GM21576 (cell line): ENCODE data around the gene HOXA5.

ENCODE experiments used
- ATAC-seq: cut with Tn5 transposase; IDR thresholded peaks from one replicate; pipeline ENCODE4 v1.9.1; 2021; ENCODE audit warnings: mild to moderate bottlenecking, moderate library complexity; ENCODE audit not compliant: unreplicated experiment

The HOXA5 gene

DNA sequence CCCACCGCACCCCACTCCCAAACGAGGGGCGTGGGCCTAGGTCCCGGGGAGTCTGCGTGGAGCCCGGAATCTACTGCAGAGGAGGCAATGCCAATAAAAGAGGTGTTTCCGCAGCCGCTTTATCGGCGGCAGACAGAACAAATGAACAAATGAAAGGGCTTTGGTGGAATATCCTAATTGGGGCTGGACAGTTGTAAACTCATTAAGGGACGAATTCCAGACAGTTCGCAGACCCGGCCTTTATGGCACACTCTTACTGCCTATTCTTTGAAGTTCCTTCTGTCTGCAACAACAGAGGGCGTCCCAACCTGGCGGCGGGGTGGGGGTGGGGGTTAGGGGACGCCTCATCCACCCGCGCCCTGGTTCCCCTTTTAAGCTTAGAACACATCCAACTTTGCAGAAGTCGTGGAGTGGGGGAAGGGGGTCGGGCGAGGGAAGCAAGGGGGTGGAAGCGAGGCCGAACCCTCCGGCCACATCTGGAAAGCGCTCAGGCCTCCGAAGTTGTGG is 17.8 kb upstream of the HOXA5 start:
- no peak for ATAC-seq

GRCh38 chr7:27160546-27161213 is 17.2 kb upstream of the HOXA5 start:
- ATAC-seq: no peak

- no peak for ATAC-seq
Observed at GRCh38 chr7:27160145-27160545, 16.7 kb upstream of the HOXA5 start.

GRCh38 chr7:27159266-27160144 is 16.0 kb upstream of the HOXA5 start:
- ATAC-seq: no peak

DNA sequence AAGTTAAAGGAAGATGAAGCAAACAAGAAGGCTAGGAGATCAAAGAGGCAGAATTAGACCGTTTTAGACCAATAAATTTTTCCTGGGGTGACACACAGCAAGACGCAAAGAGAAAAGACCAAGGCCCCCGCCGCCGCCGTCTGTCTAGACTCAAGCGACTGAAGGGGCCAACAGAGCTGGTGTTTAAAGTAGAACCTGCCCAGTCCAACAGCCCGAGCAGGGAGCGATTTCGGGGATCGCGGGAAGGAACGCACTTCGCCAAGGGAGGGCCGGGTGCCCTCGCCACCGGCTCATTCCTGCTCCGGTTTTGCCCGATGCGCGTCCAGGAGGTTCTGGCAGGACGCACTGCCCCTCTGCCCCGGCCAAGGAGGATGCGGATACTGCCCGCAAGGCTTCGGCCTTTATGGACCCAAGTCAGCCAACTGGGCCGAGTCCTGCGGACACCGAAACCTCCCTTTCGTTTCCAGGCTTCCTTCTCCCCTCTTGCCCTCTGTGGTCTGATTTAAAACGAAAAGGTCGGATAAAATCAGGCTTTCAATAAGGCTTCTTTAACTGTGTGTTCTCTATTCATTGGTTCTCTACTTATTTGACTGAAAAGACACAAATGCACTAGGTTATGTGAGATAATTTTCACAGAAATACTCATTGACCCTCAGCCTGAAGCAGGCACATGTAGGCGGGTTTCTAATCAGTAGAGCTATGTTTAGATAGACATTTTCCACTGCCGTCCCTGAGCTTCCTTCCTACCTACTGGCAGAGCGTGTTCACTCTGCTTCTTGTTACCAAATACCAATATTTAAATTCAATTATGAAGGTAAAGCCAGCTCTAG is 15.2 kb upstream of the HOXA5 start:
- no peak for ATAC-seq

- no peak for ATAC-seq
Observed at GRCh38 chr7:27157702-27158431, 14.4 kb upstream of the HOXA5 start.

DNA sequence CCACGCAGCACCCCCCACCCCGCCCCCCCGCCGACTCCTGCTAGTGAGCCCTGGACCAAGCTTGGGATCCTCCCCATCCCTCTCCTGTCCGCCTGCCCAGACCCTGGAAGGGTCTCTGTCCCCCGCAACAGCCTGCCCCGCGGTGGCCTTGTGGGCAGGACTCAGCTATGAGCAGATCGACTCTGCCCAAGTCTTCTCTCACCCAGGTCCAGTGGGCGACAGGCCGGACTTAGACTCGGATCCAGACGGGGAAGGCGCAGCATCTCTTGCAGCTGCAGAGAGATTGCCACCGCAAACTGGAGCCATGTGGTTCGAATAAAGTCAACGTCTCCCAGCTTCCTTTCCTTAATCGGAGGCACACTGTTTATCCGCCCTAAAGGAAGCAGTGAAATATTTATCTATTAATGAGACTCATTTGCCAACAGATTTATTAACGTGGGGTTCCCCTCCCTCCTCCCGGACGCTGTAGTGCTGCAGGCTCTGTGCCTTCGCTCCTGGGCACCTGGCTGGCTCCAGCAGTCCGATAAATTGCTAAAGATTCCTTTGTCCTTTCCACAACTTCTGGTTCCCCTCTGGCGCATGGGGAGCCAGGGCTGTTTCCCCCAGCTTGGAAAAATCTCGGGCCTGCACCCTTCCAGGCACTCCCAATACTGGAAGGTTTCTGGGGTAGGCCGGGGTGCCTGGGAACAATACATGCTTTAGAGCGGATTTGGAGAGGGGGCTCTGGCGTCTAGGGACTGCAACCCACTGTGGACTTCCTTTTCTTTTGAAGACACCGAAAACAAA is 13.6 kb upstream of the HOXA5 start:
- ATAC-seq: no peak

DNA sequence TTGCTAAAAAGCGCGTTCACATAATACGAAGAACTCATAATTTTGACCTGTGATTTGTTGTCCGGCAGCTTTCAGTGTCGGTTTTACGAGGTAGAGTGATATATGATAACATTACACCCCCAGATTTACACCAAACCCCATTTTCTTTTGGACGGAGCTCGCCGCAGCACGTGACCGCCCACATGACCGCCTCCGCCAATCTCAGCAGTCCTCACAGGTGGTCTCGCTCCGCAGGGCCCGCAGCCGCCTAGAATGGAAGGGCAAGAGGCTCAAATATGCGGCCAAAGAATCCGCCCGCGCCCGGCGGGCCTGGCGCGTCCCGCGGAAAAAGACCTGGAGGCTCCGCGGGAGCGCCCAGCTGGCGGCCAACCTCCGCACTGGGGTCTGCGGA is 13.0 kb upstream of the HOXA5 start, which contains the start of gene HOXA7:
Gene HOXA7, minus strand, starts transcription at position 168 of the 391 bp plus-strand sequence. Its CDS starts 130 bp downstream, at position 38.
- ATAC-seq: no peak

DNA sequence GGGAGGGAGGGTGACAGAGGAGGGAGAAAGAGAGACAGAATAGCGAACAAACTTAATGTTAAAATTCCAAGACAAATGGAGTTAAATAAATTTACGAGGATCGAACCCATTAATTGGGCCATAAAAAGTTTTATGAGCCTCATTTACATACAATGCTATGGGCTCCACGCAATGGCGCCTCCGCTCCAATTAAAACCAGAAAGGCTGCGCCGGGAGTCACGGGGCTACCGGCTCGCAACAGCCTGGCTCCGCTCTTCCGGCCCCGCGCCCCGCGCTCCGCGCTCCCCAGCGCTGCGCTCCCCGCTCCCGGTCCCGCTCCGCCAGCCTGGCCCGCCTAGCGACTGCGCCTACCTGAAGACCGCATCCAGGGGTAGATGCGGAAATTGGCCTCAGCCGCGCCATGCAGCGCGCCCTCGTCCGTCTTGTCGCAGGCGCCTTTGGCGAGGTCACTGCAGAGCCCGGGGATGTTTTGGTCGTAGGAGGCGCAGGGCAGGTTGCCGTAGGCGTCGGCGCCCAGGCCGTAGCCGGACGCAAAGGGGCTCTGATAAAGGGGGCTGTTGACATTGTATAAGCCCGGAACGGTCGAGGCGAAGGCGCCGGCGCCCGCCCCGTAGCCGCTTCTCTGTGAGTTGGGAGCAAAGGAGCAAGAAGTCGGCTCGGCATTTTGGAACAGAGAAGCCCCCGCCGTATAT is 12.5 kb upstream of the HOXA5 start:
- ATAC-seq: no peak

- ATAC-seq: no peak
Observed at GRCh38 chr7:27154901-27155815, 11.7 kb upstream of the HOXA5 start.

DNA sequence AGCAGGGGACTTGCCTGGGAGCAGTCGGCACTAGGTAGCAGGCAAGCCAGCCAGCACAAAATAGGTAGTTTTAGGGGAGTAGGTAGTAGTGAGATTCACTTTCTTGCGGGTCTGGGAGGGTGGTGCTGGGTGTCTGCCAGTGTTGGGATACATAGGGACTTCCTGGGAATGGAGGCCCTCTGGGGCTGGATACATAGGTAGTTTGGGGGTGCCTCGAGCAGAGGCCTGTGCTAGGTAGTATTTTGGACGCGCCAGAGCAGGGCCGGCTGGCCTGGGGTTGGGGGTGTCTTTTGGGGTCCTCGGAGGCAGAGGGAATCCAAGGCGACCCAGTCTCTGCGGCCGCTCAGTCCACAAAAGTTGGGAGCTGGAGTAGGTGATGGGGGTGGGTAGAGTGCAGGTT is 10.9 kb upstream of the HOXA5 start:
- ATAC-seq: no peak

GRCh38 chr7:27153526-27153925 is 10.0 kb upstream of the HOXA5 start:
- no peak for ATAC-seq

DNA sequence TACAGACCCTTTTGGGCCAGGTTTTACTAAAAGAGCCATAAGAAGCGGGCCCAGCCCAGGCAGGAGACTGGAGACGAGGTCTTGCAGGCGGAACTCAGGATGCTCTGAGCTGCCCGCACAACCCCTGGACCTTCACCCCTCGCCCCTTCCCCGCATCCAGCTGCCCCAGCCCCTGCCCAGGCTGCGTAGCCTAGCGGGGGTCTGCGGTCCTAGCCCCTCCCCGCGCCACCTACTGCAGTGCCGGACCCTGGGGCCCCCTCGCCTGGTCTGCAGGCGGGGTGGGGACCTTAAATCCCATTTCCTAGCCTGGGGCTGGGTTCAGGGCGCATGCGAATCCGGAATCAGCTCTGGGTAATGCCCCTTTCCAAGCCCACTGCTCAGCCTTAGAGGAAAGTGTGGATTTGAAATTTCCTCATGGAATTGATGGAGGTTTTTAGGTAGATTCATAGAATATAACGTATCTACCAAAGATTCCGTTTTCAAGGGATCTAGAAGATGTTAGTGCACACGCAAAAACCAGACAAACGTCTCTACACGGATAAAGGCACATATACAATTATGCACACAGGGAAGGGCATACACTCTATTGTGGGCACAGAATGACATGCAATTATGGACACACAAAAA is 9.4 kb upstream of the HOXA5 start:
- ATAC-seq: no peak

DNA sequence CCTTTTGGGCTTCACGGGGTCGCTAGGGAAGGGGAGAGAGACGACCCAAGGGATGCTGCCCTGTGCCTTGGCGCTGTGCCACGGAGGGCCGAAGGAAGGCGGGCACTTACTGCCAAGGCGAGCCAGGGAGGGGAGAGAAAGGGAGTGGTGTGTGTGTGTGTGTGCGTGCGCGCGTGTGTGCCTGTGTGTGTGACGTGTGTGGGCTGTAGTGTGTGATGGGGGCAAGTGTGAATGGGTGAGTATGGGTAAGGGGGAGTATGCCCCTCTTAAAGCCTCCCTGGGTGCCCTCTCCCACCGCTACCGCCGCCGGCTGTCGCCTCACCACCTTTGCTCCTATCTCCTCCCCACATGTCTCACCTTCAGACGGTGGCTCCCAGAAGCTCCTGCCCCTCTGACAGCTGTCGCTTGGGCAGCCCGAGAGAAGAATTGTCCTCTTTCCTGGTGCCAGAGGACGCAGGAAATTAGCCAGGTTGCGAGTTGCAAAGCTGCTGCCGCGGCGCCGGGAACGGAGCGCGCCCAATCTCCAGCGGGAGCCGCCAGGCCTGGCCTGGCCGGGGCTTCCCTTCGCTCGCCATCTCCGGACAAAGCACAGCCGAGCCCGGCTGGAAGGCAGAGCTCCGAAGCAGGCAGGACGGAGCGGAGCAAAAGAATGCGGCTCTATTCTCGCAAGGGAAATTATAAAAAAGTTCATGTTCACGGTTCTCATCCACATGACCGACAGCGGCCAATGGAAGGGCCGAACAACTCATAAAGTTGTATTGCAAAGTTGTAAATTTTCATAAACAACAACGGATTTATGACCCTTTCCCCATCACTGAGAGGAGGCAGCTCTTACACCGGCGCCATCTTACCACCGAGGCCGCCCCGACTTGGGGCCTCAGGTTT is 8.7 kb upstream of the HOXA5 start, which contains the start of gene HOXA3:
Gene HOXA3, minus strand, starts transcription at position 653 of the 885 bp plus-strand sequence. CDS start 41,943 bp downstream, outside the sequence.
- no peak for ATAC-seq

- ATAC-seq: no peak
Observed at GRCh38 chr7:27151341-27151930, 8.0 kb upstream of the HOXA5 start.
